ENCODE results near the gene ANKRD62.

The ANKRD62 gene

GRCh38 chr18:12093520-12094257, at the start of gene ANKRD62:
ANKRD62 (plus strand) TSS chr18:12093843; CDS start chr18:12094018, 175 bp downstream.
- no peak for DNase-seq

- DNase-seq: no peak
Observed at GRCh38 chr18:12044591-12044990, 49.1 kb upstream of the ANKRD62 start.

DNA sequence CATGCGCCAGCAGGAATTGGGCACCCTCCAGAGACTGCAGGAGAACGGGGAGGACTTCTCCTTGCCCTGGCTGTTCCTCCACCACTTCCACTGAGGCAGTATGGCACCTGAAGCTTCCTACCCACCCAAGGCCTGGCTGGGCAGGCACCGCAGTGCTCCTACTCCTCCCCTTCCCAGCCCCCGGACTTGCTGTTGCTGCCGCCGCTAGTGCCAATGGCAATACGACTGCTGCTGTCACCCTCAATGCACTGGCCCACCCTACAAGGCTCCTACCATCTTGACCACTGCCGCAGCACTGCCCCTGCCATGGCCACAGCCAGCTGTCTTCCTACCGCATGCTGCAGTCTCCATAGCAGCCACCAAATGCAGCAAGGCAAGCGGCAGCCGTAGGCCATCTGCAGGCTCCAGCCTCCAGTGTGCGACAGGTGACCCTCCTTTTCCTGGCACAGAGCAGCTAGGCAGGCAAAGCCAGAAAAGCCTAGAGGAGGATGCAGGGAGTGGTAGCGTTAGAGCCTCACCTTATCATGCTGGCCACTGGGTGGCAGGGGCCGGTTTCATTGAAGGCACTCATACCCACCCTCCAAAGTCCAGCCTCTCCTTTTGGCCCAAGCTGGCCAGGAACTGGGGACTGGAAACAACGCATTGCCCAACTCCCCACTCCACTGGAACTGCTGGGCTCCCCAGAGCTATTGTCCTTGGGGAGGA, 47.4 kb upstream of the ANKRD62 start:
- DNase-seq: no peak

GRCh38 chr18:12046751-12047335, 46.8 kb upstream of the ANKRD62 start:
- DNase-seq: no peak

DNA sequence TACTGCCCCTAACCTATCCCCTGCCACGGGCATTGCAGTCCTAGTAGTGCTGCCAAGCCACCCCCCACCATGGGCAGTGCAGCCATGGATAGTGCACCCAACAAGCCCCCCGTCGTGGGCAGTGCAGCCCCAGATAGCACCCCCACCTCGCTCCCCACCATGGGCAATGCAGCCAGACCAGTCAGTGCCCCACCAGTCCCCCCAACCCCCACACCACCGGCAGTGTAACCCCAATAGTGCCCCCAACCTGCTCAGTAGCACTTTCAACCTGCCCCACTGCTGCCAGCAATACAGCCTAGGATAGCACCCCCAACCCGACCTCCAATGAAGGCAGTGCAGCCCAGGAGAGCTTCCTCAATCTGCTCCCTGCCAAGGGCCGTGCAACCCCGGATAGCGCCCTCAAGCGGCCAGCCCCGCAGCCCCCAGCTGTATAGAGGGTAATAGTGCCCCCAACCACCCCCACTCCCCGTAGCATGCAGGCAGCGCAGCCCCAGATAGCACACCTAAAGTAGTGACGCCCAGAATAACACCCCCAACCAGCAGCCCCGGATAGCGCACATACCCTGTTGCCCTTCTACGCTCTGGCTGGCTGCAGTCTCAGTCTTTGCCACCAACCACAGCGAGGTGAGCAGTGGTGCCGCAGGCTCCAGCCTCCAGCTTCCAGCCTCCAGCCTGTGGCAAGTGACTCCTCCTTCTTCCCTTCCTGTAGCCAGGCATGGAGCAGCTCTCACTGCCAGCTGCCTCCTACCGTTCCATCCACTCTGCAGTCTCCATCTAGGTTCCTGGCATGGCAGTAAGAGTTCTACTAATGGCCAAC, 45.4 kb upstream of the ANKRD62 start:
- DNase-seq: no peak

GRCh38 chr18:12048827-12049175, 44.8 kb upstream of the ANKRD62 start:
- no peak for DNase-seq

DNA sequence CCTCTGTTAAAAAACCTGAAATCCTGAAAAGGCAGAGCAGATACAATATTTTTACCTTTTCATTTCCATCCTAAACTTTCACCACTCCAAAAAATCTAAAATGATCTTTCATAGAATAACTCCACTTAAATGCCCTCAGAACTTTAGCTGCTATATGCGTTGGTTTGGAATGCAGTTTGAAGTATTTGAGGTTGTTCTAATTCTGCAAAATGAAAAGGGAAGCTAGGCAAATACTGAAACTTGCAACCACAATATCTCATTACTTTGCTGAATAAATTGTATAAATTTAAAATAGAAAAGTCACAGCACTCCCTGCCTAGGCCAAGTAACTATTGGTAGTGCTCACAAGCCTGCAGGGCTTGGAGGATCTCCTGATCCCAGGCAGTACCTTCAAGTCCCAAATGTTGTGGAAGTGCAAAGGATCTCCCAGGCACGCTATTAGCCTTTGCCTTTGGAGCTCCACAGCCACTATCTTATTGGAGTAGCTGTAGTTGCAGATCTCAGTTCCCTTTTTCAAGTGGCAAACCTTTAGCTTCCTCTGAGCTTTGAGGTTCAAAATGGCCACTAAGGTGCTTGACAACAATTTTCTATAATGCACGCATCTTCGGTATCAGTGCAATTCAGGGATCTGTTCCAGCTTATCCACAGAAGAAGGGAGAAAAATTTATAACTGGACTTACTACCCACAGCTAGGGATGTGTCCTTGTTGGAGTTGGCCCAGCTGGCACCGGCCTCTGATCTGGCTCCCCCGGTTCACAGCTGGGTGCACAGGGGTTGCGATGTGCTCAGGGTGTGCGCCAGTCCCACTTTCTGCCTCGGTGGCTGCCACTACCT, 43.4 kb upstream of the ANKRD62 start:
- no peak for DNase-seq

GRCh38 chr18:12052866-12053265, 40.8 kb upstream of the ANKRD62 start:
- DNase-seq: no peak

- no peak for DNase-seq
Observed at GRCh38 chr18:12053289-12053688, 40.4 kb upstream of the ANKRD62 start.

- no peak for DNase-seq
Observed at GRCh38 chr18:12056034-12056883, 37.4 kb upstream of the ANKRD62 start.

DNA sequence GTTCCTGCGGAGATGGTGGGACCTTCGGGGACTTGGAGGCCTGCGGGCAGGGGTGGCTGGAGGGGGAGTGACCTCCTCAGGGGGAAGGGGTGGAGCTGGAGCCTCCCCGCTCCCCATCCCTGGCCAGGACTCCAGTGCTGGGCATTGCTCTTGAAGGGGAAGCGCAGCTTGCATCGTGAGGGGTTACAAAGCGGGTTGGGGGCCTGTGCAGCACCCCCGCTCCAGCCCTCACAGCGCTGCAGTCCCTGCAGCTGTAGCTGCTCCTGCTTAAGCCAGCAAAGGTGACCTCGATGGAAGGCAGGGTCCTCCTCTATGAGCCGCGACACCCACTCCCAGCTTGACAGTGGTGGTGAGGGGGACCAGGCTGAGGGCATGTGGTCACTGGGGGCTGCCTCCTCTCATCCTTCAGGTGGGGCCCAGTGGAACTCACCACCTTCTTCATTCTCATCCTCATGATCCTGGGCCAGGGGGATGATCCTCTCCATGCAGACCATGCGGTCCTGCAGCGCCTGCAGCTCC, 36.7 kb upstream of the ANKRD62 start:
- no peak for DNase-seq

- DNase-seq: no peak
Observed at GRCh38 chr18:12057419-12058039, 36.1 kb upstream of the ANKRD62 start.

DNA sequence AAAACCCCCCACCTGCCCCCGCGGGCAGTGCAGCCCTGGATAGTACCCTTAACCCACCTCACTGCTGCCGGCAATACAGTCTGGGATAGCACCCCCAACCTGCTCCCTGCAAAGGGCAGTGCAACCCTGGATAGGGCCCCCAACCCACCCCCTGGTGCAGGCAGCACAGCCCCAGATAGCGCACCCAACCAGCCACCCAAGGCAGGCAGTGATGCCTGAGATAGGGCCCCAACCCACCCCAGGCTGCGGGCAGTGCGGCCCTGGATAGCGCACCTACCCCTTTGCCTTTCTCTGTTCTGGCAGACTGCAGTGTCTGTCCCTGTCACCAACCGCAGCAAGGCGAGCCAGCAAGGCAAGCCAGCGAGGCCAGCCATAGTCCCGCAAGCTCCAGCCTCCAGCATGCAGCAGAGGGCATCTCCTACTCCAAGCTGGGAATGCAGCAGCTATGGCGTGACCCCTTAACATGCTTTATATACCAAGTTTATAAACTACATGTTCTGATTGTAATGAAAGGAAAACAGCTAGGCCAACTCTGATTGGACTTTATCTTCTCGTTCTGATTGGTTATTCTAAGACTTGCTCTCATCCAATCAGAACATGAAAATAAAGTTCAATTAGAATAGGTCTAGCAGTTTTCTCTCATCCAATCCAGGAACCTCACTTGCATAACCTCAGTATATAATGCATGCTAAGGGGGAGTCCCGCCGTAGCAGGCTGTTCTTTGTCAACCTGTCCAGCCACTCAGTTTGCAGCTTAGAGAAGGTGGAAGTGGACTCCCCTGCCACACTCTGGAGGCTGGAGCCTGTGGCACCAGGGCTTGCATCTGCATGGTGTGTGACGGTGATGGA, 34.1 kb upstream of the ANKRD62 start:
- DNase-seq: no peak

DNA sequence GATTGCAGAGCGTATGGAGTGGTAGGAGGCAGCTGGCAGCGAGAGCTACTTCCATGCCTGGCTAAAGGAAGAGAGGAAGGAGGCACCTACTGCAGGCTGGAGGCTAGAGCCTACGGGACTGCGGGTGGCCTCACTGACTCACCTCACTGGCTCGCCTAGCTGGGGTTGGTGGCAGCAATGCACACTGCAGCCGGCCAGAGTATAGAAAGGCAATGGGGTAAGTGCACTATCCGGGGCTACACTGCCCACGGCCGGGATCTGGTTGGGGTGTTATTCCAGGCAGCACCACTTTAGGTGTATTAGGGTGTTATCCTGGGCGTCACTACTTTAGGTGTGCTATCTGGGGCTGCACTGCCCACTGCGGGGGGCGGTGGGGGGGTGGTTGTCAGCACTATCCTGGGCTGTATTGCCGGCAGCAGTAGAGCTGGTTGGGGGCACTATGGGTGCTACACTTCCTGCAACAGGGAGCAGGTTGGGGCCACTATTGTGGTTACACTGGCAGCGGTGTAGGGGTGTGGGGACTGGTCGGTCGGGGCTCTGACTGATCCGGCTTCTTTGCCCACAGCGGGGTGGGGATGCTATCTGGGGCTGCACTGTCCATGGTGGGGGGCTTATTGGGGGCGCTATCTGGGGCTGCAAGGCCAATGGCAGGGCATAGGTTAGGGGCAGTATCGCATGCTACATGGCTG, 33.3 kb upstream of the ANKRD62 start:
- DNase-seq: no peak

GRCh38 chr18:12061685-12062084, 32.0 kb upstream of the ANKRD62 start:
- no peak for DNase-seq

- no peak for DNase-seq
Observed at GRCh38 chr18:12062974-12063373, 30.7 kb upstream of the ANKRD62 start.

DNA sequence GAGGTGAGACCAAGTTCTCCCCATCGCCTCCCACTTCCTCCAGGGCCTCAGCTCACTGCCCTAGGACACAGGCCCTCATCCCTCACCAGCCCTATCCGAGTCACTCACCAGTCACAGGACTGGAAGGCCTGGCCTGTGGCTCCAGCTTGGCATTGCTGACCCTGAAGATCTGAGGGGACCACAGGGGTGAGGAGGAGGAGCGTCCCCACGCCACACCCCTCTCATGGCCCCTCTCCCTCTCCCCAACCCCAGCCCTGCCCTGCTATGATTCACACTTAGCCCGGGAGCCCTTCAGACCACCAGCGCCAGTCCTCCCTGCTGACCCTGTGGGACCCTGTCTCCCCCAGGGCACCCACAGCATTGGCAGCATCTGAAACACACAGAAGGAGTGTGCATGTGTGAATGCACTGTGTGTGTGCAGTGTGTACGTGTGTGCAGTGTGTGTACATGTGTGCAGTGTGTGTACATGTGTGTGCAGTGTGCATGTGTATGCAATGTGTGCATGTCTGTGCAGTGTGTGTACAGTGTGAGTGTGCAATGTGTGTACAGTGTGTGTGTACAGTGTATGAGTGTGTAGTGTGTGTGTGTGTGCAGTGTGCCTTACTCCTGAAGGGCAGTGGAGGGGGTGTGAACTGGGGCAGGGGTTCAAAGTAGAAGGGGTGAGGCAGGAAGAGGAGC, 29.4 kb upstream of the ANKRD62 start:
- no peak for DNase-seq

DNA sequence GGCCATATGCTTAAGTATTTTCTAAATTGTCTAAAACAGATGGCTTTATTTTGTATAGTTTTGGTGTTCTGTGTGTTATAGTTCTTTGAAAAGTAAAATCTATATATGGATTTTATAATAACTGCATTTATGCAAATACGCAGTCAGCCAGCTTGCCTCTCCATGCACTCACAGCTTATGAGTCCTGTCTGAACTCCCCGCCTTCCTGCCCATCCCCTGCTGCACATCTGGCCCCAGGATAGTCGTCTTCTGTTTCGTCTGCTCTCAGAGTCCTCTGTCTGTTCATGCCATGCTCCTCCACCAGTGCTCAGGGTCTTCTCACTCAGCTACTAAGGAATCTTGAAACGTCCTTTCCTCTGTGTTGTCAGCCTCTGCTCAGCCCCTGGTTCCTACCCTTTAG, 28.2 kb upstream of the ANKRD62 start:
- no peak for DNase-seq
